ENCODE measurements around the gene POU6F2.

POU6F2 gene

DNA sequence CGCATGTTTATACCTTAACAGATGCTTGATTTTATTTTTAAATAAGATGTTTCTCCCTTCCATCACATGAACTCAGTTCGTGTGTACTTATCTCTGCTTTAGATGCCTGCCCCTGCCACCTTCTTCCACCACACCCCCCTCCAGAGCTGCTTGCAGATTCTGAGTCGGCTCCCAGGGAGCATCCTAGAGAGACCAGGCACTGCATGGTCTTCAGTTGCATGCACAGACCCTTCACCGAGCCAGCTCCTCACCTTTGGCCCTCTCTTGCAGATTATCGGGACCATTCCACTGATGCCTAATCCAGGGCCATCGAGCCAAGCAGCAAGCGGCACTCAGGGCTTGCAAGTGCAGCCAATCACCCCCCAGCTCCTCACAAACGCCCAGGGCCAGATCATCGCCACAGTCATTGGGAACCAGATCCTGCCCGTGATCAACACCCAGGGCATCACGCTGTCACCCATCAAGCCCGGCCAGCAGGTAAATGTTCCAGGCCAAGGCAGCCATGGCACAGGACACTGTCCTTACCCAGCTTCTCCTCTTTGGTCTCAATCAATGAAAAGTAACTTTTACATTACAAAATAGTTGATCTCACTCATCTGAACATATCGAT is 455.2 kb downstream of the POU6F2 start:
- DNase-seq (ENCODE audit: low read depth in 2 of 2): no peak

DNA sequence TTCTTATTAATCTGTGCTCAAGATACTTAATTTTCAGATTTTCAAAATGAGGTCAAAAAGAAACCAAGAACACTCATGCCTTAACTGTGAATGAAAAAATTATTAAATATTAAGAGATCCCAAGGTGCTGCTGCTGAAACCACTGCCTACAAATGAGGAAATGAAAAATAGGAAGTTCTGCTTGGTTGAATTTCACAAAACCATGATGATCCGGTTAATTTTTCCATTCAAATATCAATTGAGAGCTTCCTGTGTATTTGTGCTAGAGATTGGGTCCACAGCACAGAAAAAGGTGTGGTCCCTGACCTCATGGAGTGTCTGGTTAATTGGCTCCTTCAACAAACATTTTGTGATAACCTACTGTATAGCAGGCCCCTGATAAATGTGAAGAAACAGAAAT is 455.8 kb downstream of the POU6F2 start:
- no peak for DNase-seq (ENCODE audit: low read depth in 2 of 2)

DNA sequence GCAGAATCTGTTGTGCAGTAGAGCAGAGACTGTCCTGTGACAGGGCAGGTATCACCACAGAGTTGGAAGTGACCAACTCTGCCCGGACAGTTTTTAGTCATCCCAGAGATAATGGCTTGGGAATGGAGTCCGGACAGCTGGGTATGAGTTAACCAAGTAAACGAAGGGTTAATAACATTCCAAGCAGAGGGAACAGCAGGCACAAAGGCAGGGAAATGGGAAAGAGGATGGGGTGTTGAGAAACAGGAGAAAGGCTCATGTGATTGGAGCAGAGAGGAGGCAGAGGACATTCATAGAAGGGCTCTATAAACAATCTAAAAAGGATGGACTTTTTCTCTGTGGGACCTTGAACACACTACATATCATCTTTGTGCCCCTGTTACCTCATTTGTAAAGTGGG is 456.3 kb downstream of the POU6F2 start:
- no peak for DNase-seq (ENCODE audit: low read depth in 2 of 2)

DNA sequence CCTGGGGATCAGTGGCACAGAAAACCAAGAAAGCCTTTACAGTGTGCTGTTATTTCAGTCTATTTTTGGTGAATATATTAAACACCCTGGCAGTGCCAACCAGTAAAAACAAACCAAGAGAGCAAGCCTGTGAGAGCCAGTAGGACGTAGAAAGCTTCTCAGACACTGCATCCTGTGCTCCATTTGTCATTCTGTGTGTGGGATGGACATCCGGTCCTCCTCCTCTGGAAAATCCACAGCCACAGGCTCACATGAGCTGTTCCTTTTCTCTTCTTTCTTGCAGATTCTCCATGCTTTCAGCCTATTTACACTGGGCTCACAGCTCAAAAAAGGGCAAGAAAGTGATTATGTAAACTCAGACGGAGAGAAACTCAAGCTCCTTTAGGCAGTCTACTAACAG is 468.8 kb downstream of the POU6F2 start:
- DNase-seq (ENCODE audit: low read depth in 2 of 2): no peak

DNA sequence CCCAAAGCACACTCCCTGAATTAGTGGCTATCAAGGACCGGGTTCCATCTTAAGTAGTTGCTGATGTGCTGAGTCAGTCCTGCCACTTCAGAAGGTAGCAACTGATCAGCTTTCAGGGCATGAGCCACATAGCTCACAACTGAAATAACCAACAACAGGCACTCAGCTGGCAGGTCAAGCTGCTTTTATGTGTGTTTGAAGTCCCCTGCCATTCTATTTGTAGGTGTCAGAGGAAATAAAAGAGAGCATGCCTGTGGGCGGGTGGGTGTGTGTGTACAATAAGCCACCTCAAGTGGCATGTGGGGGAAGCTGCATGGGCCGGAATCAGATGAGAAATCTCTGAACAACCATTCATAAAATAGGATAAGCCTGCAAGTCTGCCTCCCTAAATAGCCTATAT is 474.2 kb downstream of the POU6F2 start:
- no peak for DNase-seq (ENCODE audit: low read depth in 2 of 2)

DNA sequence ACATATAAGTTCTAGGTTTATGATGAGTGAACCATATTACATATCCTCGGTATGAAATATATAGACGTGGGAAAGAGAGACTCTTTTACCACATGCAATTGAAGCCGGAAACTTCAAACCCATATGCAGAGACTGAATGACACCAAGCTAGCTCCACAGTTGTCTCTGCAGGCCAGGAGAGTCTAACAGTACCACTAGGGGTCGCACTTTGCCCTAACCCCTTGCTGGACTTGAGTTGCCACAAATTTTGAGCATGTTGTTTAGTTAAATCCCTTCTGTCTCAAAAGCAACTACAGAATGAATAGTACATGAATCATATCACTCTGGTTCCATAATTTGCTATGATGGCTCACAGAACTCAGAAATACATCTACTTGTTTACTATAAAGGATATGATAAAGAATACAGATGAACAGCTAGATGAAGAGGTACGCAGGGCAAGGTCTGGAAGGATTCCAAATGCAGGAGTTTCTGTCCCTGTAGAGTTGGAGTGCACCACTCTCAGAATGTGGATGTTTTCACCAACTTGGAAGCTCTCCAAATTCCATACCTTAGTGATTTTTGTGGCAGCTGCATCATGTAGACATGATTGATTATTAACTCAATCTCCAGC is 476.1 kb downstream of the POU6F2 start:
- DNase-seq (ENCODE audit: low read depth in 2 of 2): peak; percentile 7 to 21

DNA sequence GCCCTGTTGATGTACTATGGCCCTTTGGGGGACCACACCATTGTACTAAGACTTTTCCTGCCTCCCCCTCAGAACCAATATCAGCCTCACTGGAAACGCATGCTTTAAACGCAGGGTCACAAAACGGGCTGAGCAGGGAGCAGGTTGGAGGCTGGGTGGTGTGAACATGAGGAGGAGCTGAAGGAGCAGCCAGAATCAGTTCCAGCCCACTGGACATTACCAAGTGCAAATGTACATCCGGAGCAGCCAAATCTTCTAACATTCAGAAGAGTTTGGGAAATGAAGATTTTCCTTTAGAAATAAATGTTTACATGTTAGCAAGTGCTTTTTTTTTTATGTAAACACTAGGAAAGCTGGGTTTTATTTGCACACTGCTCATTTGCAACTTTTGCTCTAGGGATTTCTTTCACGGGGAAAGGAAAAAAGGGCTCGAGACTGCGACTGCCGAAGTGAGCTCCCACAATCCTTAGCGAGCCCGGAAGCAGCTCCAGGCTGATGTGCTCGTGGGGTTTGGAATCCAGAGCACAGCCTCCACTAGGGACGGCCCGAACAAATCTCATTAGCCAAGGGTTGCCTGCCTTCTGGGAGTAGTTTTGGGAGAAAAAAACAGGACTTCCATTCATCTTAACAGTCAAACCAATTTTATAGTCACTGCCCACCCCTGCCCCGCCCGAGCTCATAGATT is 480.5 kb downstream of the POU6F2 start:
- no peak for DNase-seq (ENCODE audit: low read depth in 2 of 2)

DNA sequence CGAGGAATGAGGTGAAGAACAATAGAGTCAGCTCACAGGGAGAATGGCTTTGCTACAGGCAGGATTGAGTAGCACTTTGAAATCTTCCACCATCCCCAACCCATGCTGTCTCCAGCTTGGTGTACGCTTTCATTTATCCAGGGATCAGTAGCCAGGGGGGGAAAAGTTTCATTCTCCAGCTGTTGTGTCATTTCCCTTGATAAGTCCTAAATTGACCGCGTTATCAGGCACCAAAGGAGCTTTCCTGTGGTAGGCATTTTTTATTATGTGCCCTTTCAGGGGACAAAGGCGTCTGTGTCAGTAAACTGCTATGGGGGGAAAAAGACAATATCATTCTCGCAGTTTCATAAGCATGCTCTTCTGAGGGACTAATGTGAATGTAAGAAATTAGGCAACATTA is 481.9 kb downstream of the POU6F2 start:
- DNase-seq (ENCODE audit: low read depth in 2 of 2): no peak

DNA sequence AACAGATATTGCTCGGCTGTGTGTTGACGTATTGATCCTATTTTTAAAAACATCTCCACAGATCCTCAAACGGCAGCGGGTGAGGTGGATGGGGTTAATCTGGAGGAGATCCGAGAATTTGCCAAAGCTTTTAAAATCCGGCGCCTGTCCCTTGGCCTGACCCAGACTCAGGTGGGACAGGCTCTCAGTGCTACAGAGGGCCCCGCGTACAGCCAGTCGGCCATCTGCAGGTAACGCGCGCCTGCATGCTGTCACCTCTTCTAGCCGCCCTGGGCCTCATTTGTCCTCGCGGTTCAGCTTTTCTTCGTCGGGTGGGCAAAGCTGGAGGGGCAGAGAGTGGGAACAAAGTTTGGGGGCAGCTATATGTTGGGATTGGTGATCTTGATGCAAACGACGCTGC is 482.8 kb downstream of the POU6F2 start:
- no peak for DNase-seq (ENCODE audit: low read depth in 2 of 2)

DNA sequence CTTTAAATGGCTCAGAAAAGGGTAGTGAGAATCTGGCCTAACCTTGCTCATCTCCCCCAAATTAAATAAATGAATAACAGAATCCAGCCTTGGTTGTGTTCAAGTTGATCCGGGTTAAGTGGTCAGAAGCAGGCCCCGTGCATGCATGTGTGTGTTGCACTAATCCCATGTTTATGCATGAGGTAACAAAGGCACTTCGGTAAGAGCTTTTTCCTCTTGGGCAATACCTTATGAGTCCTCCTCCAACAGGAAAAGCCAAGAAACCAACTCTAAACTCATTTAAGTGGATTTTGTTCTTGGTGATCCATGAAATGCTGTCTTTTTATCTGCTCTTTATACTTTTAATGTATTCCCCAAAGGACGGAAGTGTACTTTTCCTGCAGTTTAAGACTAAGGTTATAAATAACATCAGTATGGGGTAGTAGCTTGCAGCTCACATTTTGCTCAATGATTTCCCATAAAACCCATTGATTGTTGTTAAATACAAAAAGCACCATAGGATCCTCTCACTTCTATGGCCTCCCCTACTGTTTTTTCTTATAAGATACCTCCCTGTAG is 483.6 kb downstream of the POU6F2 start:
- no peak for DNase-seq (ENCODE audit: low read depth in 2 of 2)

DNA sequence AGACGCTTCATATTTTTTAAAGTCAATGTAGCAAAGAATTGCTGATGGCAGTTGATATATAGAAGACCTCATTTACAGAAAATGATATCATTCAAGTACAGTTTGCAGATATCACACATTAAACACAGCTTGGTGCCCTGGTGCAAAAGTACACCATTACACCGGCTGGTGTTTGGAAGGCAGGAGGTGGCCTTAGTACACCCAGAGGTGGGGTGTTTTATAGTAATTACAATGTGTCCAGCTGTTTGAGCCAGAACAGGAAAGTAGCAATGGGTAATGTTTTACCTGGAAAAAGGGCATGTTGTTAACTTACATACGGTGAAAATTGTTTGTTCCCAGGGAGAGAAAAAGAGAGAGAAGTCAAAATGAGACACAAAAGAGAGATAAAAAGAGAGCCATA is 485.5 kb downstream of the POU6F2 start:
- no peak for DNase-seq (ENCODE audit: low read depth in 2 of 2)

DNA sequence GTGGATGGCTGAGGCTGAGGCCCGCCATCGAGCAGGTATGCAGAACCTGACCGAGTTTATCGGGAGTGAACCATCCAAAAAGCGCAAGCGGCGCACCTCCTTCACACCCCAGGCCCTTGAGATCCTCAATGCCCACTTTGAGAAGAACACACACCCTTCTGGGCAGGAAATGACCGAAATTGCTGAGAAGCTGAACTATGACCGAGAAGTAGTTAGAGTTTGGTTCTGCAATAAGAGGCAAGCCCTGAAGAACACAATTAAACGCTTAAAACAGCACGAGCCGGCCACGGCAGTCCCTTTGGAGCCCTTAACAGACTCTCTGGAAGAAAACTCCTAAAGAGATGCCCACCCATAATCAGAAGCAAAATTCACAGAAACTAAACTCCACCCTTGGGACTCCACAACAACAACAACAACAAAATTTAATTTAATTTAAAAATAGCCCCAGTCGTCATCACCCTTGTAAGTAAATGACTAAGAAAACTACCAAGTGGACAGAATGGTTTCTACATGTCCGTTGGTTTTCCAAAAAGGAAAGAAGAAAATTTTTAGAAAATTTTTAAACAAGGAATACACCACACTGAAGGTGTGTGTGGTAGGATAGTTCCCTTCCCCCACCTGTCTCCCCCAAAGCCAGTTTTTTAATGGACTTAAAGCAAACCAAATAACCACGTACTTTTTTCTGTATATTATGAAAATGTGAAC is 486.8 kb downstream of the POU6F2 start:
- DNase-seq (ENCODE audit: low read depth in 2 of 2): no peak

DNA sequence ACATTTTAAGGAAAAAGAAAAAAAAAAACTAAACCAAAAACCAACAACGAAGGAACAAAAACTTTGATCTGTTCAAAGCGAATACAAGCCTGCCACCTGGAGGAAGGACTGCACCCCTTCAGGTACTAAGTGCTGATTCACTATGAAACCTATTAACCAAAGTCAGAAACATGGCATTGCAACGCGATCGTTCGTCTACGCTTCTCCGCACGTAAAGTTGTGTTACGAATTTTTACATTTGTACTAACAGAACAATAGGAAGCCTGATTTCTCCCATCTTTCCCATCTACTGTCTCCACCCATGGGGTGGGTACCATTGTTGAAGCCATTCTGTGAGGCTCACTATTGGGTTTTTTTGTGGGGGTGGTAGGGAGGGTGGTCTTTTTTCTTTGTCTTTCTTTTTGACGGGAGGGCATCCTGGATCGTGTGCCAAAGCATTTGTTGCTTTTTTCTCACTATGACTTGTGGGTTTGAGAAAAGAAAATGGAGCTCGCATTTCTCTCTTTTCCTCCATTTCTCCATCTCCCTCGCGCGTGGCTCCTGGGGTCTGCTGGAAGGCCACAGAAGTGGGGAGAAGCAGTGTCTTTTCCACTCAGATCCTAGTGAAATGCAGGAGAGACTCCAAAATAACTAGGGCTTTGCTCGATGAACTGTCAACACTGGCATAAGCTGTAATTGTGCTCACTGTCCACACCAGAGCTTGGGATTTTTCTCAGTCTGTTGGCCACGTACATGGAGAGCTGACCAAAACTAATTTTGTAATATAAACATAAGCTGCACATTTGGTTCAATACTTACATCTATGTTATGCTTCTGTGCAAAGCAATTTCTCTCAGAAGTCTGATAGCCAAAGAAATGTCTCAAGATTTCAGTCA is 487.6 kb downstream of the POU6F2 start:
- peak in 1 of 2 donors; percentile 6 for DNase-seq (ENCODE audit: low read depth in 2 of 2)

DNA sequence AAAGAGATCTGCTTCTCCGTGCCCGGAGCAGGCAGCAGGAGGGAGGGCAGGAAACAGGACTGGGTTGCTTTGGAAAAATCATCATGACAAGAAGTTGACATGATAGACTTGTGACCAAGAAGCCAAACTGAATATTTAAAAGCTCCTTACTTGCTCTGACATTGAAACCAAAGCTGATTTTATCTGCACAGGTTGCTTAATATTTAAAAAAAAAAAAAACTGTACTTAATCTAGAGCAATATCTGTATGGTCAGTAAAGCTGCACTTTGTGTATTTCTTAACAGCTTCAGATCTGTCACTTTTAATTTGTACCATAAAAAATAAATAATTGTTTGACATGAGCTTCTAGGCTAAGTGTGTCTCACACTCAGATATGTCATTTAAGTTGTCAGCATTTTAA is 490.6 kb downstream of the POU6F2 start:
- no peak for DNase-seq (ENCODE audit: low read depth in 2 of 2)

DNA sequence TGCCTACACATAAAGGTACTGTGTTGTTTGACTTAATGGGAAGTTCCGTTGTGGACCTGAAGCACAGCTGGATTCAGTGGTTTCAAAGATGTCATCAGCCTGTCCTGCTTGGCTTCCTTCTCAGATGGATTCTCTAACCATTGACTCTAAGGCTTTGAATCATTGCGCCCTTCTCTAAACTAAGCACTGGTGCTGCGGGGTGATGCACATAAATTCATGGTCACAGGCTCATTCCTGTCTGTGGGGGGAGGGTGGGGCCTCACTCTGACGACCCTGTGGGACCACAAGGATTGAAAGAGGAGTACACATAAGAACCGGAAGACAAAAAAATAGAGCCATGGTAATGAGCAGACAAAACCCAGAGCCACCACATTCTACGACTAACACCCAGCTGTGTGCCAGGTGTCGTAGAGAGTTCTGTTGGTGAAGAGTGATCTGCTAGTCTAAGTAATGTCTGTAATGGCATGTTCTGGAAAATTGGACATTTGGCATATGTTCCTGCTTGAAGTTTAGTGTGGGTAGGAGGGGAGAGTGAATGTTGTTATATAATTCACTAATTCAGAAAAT is 491.2 kb downstream of the POU6F2 start:
- DNase-seq (ENCODE audit: low read depth in 2 of 2): no peak

DNA sequence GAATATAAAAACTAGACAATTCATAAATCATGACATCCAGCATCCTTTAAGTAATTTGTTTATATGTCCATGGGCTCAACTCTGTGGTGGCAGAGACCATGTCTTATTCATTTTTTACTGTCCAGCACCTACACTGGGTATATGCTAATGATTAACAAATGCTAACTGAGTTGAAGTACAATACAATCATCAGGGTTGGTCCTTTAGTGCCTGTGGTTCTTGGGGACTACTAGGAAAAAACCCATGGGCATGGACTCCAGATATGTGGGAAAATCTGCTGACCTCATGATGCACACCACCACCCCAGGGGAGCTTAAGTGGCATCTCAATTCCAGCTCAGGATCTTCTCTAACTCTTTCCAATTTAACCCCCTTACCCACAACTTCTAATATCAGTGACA is 503.2 kb downstream of the POU6F2 start:
- no peak for DNase-seq (ENCODE audit: low read depth in 2 of 2)

DNA sequence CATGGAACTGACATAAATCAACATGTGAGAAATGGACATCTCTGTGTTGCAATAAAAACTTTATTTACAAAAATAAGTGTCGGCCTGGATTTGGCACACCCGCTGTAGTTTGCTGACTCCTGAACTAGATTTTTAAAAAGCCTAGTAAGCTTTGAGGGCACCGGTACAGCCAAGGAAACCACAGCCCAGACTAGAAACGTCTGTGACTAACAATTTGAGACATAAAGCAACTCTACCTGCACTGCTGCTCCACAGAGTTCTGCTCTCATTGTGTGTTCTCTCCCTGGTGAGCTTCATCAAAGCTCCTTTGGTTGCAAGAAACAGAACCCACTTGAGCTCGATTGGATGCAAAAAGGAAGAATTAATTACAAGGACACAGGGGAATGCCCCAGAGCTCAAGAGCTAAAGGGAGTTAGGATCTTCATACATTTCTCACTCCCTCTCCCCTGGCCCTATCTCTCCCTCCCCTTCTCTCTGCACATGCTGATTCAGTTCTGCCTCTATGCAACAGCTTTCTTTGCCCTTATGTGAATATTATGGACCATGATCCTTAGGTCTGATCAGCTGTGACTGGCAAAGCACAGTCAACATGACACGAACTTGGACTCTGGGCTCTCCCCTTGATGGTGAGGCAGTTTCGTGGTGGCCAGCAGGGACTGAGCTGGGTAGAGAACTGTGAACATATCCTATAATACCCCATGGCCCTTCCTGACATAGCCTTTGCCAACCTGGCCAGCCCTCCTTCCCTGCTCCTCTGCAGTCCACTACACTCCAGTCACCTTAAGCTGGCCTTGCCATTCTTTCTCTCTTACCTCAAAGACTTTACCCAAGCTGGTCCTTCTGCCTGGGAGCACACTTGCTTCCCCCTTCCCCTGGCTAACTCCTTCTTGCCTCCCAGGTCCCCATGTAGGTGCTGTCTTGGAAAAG is 511.0 kb downstream of the POU6F2 start:
- no peak for DNase-seq (ENCODE audit: low read depth in 2 of 2)

DNA sequence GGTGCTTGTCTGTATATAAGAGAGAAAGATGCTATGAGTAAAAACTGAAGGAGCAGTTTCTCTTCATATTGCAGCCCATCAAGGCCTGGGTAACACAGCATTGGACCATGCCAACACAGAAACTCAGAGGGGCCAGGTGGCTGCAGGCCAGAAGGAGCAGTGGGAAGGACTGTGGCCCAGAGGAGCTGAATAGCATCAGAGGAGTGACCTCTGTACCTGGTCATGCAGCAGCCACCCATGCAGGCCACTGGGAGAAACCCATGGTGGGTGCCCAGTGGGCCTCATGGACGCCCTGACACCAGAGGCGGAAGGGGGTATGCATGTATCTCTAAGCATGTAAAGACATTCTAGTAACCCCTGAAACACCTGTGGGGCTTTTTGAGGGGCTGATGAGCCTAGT is 512.6 kb downstream of the POU6F2 start:
- DNase-seq (ENCODE audit: low read depth in 2 of 2): no peak

DNA sequence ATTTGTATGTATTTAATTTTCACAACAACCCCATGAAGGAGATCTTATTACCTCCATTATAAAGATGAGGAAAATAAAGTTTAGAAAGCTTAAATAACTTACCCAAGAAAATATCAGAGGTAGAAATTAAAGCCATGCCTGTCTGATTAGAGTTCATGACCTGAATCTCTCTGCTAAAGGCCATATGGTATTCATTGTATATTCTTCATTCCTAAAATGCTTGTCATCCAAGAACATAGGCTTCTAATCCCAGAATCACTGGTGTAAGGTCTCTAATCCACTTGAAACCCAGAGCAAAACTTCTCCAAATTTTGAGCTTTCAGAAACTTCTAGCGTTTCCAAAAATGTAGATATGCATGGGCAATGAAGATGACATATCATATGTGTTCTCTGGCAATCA is 516.2 kb downstream of the POU6F2 start:
- DNase-seq (ENCODE audit: low read depth in 2 of 2): no peak

DNA sequence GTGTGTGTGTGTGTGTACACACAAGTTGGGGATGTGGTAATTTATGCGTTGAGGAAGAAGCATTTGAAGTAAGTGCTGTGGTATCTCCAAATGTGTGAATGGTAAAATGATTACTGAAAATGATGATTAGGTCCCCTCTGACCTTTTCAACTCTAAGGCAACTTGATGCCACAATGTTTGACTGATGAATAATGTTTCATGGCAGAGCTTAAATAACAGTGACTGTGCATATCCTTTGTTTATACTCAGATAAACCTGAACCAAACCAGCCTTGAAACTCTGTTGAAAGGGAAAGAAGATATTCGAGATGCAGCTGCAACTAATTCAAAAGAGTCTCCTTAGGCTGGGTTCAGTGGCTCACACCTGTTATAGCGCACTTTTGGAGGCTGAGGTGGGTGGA is 523.6 kb downstream of the POU6F2 start:
- no peak for DNase-seq (ENCODE audit: low read depth in 2 of 2)

Measured in stimulated activated CD4-positive, alpha-beta T cell treated with anti-CD3 and anti-CD28 coated beads, Interleukin-1b, Interleukin-23, amount 100 ng/mL, for 4 hours (primary cell).